ENCODE data around the gene DNAJB2.
A peak's percentile ranks its signal among the peaks of the same experiment; 100 is the strongest.

The DNAJB2 gene

GRCh38 chr2:219261024-219261855, 17.9 kb upstream of the DNAJB2 start:
- DNase-seq = peak; percentile 36

GRCh38 chr2:219266232-219266631, 12.9 kb upstream of the DNAJB2 start:
- no peak for DNase-seq

GRCh38 chr2:219266886-219267285, 12.3 kb upstream of the DNAJB2 start:
- DNase-seq = no peak

GRCh38 chr2:219268294-219268693, 10.9 kb upstream of the DNAJB2 start:
- no peak for DNase-seq

GRCh38 chr2:219269362-219270054, 9.7 kb upstream of the DNAJB2 start:
- DNase-seq = no peak

GRCh38 chr2:219270055-219270372, 9.2 kb upstream of the DNAJB2 start:
- no peak for DNase-seq

- no peak for DNase-seq
Observed at GRCh38 chr2:219271021-219271420, 8.1 kb upstream of the DNAJB2 start.

GRCh38 chr2:219272356-219272755, 6.8 kb upstream of the DNAJB2 start:
- no peak for DNase-seq

GRCh38 chr2:219272995-219273394, 6.2 kb upstream of the DNAJB2 start:
- no peak for DNase-seq

GRCh38 chr2:219273937-219274336, 5.2 kb upstream of the DNAJB2 start:
- DNase-seq = no peak

GRCh38 chr2:219274361-219274921, 4.7 kb upstream of the DNAJB2 start:
- no peak for DNase-seq

- DNase-seq = peak; percentile 89
Observed at GRCh38 chr2:219277703-219278654, 1.2 kb upstream of the DNAJB2 start.

- no peak for DNase-seq
Observed at GRCh38 chr2:219278655-219279150, 463 bp upstream of the DNAJB2 start.

- DNase-seq = no peak
Observed at GRCh38 chr2:219279916-219280516, 850 bp downstream of the DNAJB2 start.

- DNase-seq = no peak
Observed at GRCh38 chr2:219280651-219281050, 1.5 kb downstream of the DNAJB2 start.

- DNase-seq = no peak
Observed at GRCh38 chr2:219281588-219281987, 2.4 kb downstream of the DNAJB2 start.

- no peak for DNase-seq
Observed at GRCh38 chr2:219282375-219282774, 3.2 kb downstream of the DNAJB2 start.

GRCh38 chr2:219282943-219283581, 3.9 kb downstream of the DNAJB2 start:
- DNase-seq = no peak

GRCh38 chr2:219284501-219285372, 5.6 kb downstream of the DNAJB2 start:
- no peak for DNase-seq

GRCh38 chr2:219285373-219285735, 6.2 kb downstream of the DNAJB2 start:
- DNase-seq = no peak

GRCh38 chr2:219285894-219286425, 6.8 kb downstream of the DNAJB2 start:
- peak; percentile 30 for DNase-seq

Data from OCI-M1 (cell line).